ENCODE measurements around the gene VWDE.

The VWDE gene

DNA sequence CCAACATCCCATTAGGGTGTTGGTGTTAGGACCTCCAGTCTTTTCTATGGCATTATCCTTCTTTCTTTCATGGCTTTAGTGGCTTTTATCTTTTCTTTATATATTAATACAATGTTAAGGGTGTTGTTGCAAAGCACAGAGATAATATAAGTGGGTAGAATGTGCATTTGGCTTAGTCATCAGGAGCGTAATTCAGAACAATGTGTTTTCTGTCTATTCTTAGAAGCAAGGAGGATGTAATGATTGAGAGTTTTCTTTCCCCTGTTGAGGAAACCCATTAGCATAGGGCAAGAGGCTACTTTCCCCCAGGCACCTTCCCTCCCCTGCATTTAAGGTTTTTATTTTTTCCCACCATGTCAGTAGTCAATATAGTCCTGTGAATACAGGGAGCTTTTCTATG lies 112.9 kb downstream of the VWDE start:
- no peak for DNase-seq (ENCODE audit: low read depth in 1 of 2, low spot score in 1 of 2)

DNA sequence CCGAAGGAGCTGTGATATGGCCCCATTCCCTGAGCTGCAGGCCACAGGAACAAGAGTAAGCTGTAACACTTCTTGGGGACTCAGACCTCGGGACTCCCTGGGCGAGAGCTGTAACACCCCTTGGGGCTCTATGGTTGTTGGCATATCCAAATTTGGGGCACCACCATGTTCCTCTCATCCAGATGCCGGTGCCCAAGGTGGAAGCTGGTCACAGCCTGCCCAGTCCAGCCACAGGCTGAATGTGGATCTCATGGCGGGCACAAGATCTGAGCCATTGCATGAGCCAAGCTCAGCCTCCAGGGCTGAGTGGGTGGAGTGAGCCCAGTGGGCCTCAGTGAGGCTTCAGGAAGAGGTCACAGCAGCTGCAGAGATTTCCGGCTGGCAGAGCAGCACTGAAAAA lies 113.7 kb downstream of the VWDE start:
- DNase-seq (ENCODE audit: low read depth in 1 of 2, low spot score in 1 of 2): no peak

DNA sequence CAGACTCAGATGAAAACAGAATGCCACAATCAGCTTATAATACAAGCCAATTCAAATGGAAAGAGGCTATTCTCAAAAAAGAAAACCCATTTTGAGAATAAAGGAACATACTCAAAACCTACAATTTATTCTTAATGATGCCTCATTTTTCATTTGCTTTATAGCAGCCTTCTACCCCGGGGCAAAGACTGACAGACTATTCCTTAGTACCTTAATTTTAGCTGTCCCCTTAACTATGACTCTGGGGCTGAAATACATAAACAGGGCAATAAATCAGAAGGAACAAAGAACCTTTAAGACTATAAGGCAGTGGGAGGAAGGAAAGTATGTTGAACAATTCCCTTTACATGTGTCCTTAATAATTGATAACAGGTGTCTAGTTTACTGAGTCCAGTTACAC lies 115.8 kb downstream of the VWDE start:
- no peak for DNase-seq (ENCODE audit: low read depth in 1 of 2, low spot score in 1 of 2)

DNA sequence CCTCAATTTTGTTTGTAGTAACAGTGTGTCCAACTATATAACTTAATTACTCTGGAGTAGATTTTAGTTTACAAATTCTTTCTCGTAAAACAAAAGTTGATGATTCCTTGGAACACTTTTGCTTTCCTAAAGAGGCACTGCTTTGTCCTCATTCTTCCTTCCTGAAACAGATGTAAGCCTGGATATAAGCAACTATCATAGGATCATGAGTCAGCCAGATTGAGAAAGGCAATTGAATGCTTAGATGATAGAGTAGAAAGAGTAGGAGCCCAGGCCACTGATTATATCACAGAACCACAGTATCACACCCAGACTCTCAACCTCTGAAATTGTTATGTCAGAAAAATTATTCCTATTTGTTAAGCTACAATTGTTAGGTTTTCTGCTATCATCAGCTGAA lies 122.6 kb downstream of the VWDE start:
- DNase-seq (ENCODE audit: low read depth in 1 of 2, low spot score in 1 of 2): no peak

All from stimulated activated CD4-positive, alpha-beta T cell treated with anti-CD3 and anti-CD28 coated beads, Interleukin-15, amount 100 ng/mL, for 1 hour (primary cell).